Trophoblast cell (in vitro differentiated cells and primary cell): ENCODE results near the gene THADA.

ENCODE experiments used
- DNase-seq, 2 donors: peaks; one replicate each; pipeline ENCODE4 v3.0.0-alpha.2; 2016
- H2AFZ ChIP-seq: 2 replicates; pipeline ENCODE4 v1.6.1; 2013; ENCODE audit warnings: low read length, moderate library complexity, mild to moderate bottlenecking; ENCODE audit not compliant: insufficient read depth, poor library complexity
- H2AK5ac ChIP-seq: 2 replicates; pipeline ENCODE4 v1.6.1; 2013; ENCODE audit warnings: mild to moderate bottlenecking, low read length
- H2BK120ac ChIP-seq: 2 replicates; pipeline ENCODE4 v1.6.1; 2013; ENCODE audit warnings: low read length, mild to moderate bottlenecking, moderate library complexity; ENCODE audit not compliant: insufficient read depth, poor library complexity
- H2BK12ac ChIP-seq: 2 replicates; pipeline ENCODE4 v1.6.1; 2013; ENCODE audit warnings: mild to moderate bottlenecking, low read length, moderate library complexity
- H2BK5ac ChIP-seq: 2 replicates; pipeline ENCODE4 v1.6.1; 2013; ENCODE audit warnings: low read length, low read depth, moderate library complexity, mild to moderate bottlenecking; ENCODE audit not compliant: poor library complexity
- H3K14ac ChIP-seq: 2 replicates; pipeline ENCODE4 v1.6.1; 2013; ENCODE audit warnings: mild to moderate bottlenecking, low read length
- H3K18ac ChIP-seq: 2 replicates; pipeline ENCODE4 v1.6.1; 2013; ENCODE audit warnings: mild to moderate bottlenecking, low read length
- H3K23ac ChIP-seq: 2 replicates; pipeline ENCODE4 v1.6.1; 2013; ENCODE audit warnings: low read length
- H3K27ac ChIP-seq: 2 replicates; pipeline ENCODE4 v1.5.1; 2013; ENCODE audit warnings: low read depth, mild to moderate bottlenecking, inconsistent platforms, low read length, moderate library complexity
- H3K27me3 ChIP-seq: 2 replicates; pipeline ENCODE4 v1.6.1; 2013; ENCODE audit warnings: inconsistent platforms, mild to moderate bottlenecking, low read length, moderate library complexity; ENCODE audit not compliant: insufficient read depth
- H3K36me3 ChIP-seq, 2 experiments: 1 replicate in 1 of 2; 2 replicates in 1 of 2; pipeline ENCODE4 v1.6.1; 2013; ENCODE audit warnings: low read length in 2 of 2, mild to moderate bottlenecking in 2 of 2, moderate library complexity in 1 of 2; ENCODE audit not compliant: insufficient read depth in 2 of 2, control insufficient read depth in 1 of 2
- H3K4ac ChIP-seq: 2 replicates; pipeline ENCODE4 v1.6.1; 2013; ENCODE audit warnings: low read depth, mild to moderate bottlenecking, low read length, moderate library complexity
- H3K4me1 ChIP-seq, 2 experiments: 1 replicate in 1 of 2; 2 replicates in 1 of 2; pipeline ENCODE4 v1.6.1; 2013; ENCODE audit warnings: low read length in 2 of 2, mild to moderate bottlenecking in 2 of 2, moderate library complexity in 1 of 2; ENCODE audit not compliant: insufficient read depth in 2 of 2, control insufficient read depth in 1 of 2
- H3K4me2 ChIP-seq: 2 replicates; pipeline ENCODE4 v1.6.1; 2013; ENCODE audit warnings: inconsistent platforms, mild to moderate bottlenecking, low read length, moderate library complexity
- H3K4me3 ChIP-seq: 2 replicates; pipeline ENCODE4 v1.5.1; 2013; ENCODE audit warnings: mild to moderate bottlenecking, low read depth, low read length, inconsistent platforms
- H3K79me1 ChIP-seq: one replicate; pipeline ENCODE4 v1.6.1; 2013; ENCODE audit warnings: low read length
- H3K79me2 ChIP-seq: 2 replicates; pipeline ENCODE4 v1.6.1; 2013; ENCODE audit warnings: low read length, mild to moderate bottlenecking; ENCODE audit not compliant: control insufficient read depth, insufficient read depth, poor library complexity
- H3K9ac ChIP-seq: 2 replicates; pipeline ENCODE4 v1.6.1; 2013; ENCODE audit warnings: mild to moderate bottlenecking, low read length
- H3K9me3 ChIP-seq: 2 replicates; pipeline ENCODE4 v1.6.1; 2013; ENCODE audit warnings: low read depth, mild to moderate bottlenecking, control low read depth, inconsistent platforms, low read length; ENCODE audit not compliant: insufficient read depth
- H4K12ac ChIP-seq: 2 replicates; pipeline ENCODE4 v1.6.1; 2013; ENCODE audit warnings: low read depth, mild to moderate bottlenecking, low read length, moderate library complexity
- H4K8ac ChIP-seq: 2 replicates; pipeline ENCODE4 v1.6.1; 2013; ENCODE audit warnings: low read depth, mild to moderate bottlenecking, low read length, moderate library complexity
- H4K91ac ChIP-seq: one replicate; pipeline ENCODE4 v1.6.1; 2013; ENCODE audit warnings: low read depth, mild to moderate bottlenecking, low read length, moderate library complexity
- WGBS: extraction: QIAGEN DNeasy Blood & Tissue Kit; methylation state at CpG from one replicate; pipeline ENCODE4 v1.1.7; 2013; ENCODE audit warnings: missing lambda C conversion rate; ENCODE audit not compliant: insufficient read length, insufficient coverage; ENCODE audit errors: extremely low coverage; 5-methylcytosine and 5-hydroxymethylcytosine counted together

The THADA gene

GRCh38 chr2:43186679-43187374 is 409.0 kb downstream of the THADA start:
- no peak overlapping the region for H3K27ac ChIP-seq
- no CpG with 5 or more reads among the region's 12 CpGs for WGBS
- no peak overlapping the region for H3K14ac ChIP-seq
- DNase-seq: no peak
- no peak overlapping the region for H3K4me3 ChIP-seq
- H4K12ac ChIP-seq: no peak overlapping the region
- no peak overlapping the region for H2BK12ac ChIP-seq
- no peaks in the 10 kb centered on the region for H3K27me3 ChIP-seq
- no peak overlapping the region for H2BK5ac ChIP-seq
- no peak overlapping the region for H4K91ac ChIP-seq
- H3K9me3 ChIP-seq: no peaks in the 10 kb centered on the region
- H4K8ac ChIP-seq: no peak overlapping the region
- no peak overlapping the region for H3K9ac ChIP-seq
- no peaks in the 10 kb centered on the region for H3K79me1 ChIP-seq
- peaks cover 4 to 7% of the 10 kb centered on the region in 2 experiments for H3K4me1 ChIP-seq
- H3K18ac ChIP-seq: no peak overlapping the region
- no peaks in the 10 kb centered on the region for H3K36me3 ChIP-seq
- no peak overlapping the region for H2AK5ac ChIP-seq
- H3K23ac ChIP-seq: no peak overlapping the region
- H2BK120ac ChIP-seq: no peak overlapping the region
- no peak overlapping the region for H2AFZ ChIP-seq
- no peaks in the 10 kb centered on the region for H3K79me2 ChIP-seq
- H3K4me2 ChIP-seq: no peak overlapping the region
- no peak overlapping the region for H3K4ac ChIP-seq

DNA sequence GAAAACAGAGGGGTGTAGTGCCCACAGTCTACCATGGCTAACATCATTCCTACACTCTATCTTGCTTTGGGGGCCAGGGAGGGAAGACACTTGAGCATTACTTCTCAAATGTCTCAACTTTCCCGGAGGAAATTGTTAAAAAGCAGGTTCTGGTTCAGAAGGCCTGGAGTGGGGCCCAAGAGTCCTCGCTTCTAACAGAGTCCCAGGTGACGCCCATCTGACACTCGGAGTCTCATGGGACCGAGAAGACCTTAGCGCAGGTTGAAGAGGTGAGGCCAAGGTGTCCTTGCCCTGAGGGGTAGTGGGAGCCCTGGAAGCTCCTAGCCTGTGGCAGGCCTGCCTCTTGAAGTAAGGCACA is 409.5 kb downstream of the THADA start:
- Histone ChIP-seq H3K23ac (no peak overlapping the region), H2BK12ac (no peak overlapping the region), H3K79me2 (no peaks in the 10 kb centered on the region), H2AK5ac (peak overlapping the region; percentile 12), H3K36me3 (no peaks in the 10 kb centered on the region), H4K12ac (no peak overlapping the region), H3K79me1 (no peaks in the 10 kb centered on the region), H3K9me3 (no peaks in the 10 kb centered on the region), H3K9ac (no peak overlapping the region), H3K4me1 (peaks cover 4 to 7% of the 10 kb centered on the region in 2 experiments), H3K4me2 (no peak overlapping the region), H3K27ac (no peak overlapping the region), H3K27me3 (no peaks in the 10 kb centered on the region), H3K14ac (no peak overlapping the region), H3K18ac (no peak overlapping the region), H4K91ac (no peak overlapping the region), H4K8ac (no peak overlapping the region), H2BK5ac (no peak overlapping the region), H3K4me3 (no peak overlapping the region), H3K4ac (no peak overlapping the region), H2AFZ (no peak overlapping the region), H2BK120ac (no peak overlapping the region)
- WGBS: no CpG with 5 or more reads among the region's 6 CpGs
- DNase-seq: no peak

- no peak overlapping the region for H4K8ac ChIP-seq
- H3K4me1 ChIP-seq: peaks cover 4 to 7% of the 10 kb centered on the region in 2 experiments
- WGBS: no CpG with 5 or more reads among the region's 4 CpGs
- H2AK5ac ChIP-seq: no peak overlapping the region
- no peak overlapping the region for H3K4ac ChIP-seq
- H3K27me3 ChIP-seq: no peaks in the 10 kb centered on the region
- H2BK5ac ChIP-seq: no peak overlapping the region
- H3K79me1 ChIP-seq: no peaks in the 10 kb centered on the region
- no peak for DNase-seq
- no peak overlapping the region for H4K12ac ChIP-seq
- no peaks in the 10 kb centered on the region for H3K79me2 ChIP-seq
- H3K9me3 ChIP-seq: no peaks in the 10 kb centered on the region
- no peak overlapping the region for H3K18ac ChIP-seq
- no peak overlapping the region for H3K27ac ChIP-seq
- H3K9ac ChIP-seq: no peak overlapping the region
- no peak overlapping the region for H3K4me3 ChIP-seq
- no peak overlapping the region for H2AFZ ChIP-seq
- no peak overlapping the region for H4K91ac ChIP-seq
- no peak overlapping the region for H2BK120ac ChIP-seq
- no peak overlapping the region for H3K4me2 ChIP-seq
- H2BK12ac ChIP-seq: no peak overlapping the region
- no peaks in the 10 kb centered on the region for H3K36me3 ChIP-seq
- no peak overlapping the region for H3K14ac ChIP-seq
- H3K23ac ChIP-seq: no peak overlapping the region
Observed at GRCh38 chr2:43185146-43185545, 410.7 kb downstream of the THADA start.

DNA sequence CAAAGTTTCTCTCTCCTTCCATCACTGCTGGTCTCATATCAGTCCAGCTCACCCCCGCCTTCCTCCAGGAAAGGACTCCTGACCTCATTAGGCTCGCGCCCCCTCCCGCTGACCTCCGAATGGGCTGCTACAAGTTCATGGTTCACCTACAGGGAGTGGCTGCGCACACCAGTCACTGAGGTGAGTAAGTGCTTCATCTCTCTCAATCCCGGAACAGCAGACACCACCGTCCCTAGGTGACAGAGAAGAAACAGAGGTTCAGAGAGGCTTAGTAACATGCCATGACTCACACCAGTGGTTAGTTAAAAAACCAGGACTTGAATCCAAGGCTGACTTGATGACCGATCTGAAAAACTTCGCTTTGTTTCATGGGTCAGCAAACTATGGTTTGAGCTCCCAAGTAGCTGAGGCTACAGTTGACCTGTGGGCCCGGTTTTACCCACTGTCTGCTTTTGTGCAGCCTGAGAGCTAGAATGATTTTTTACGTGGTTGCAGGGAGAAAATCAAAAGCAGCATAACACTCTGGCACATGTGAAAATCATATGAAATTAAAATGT is 411.4 kb downstream of the THADA start:
- no peak overlapping the region for H4K91ac ChIP-seq
- no peak overlapping the region for H3K14ac ChIP-seq
- H3K9me3 ChIP-seq: no peaks in the 10 kb centered on the region
- no peak overlapping the region for H4K12ac ChIP-seq
- no peak overlapping the region for H2AK5ac ChIP-seq
- H4K8ac ChIP-seq: no peak overlapping the region
- no peak overlapping the region for H2BK12ac ChIP-seq
- H3K4me3 ChIP-seq: no peak overlapping the region
- H2BK5ac ChIP-seq: no peak overlapping the region
- H3K27me3 ChIP-seq: no peaks in the 10 kb centered on the region
- H2BK120ac ChIP-seq: no peak overlapping the region
- no peak overlapping the region for H3K18ac ChIP-seq
- H3K79me2 ChIP-seq: no peaks in the 10 kb centered on the region
- H3K9ac ChIP-seq: peak overlapping the region; percentile 36
- H3K4me1 ChIP-seq: peaks cover 4 to 7% of the 10 kb centered on the region in 2 experiments
- no peak overlapping the region for H2AFZ ChIP-seq
- peak; percentile 40 to 64 for DNase-seq
- no peaks in the 10 kb centered on the region for H3K36me3 ChIP-seq
- H3K27ac ChIP-seq: no peak overlapping the region
- no peak overlapping the region for H3K23ac ChIP-seq
- no peak overlapping the region for H3K4ac ChIP-seq
- WGBS: no CpG with 5 or more reads among the region's 12 CpGs
- no peaks in the 10 kb centered on the region for H3K79me1 ChIP-seq
- no peak overlapping the region for H3K4me2 ChIP-seq
